Activated T-cell treated with anti-CD3 and anti-CD28 coated beads, Interleukin-2, amount 50 U/mL, for 24 hours (primary cell): ENCODE data around the gene XYLT1.

ENCODE experiments used
- DNase-seq: peaks from one replicate; pipeline ENCODE4 v3.0.0-alpha.2; 2020
- H3K27ac Mint-ChIP-seq: 2 replicates; pipeline ENCODE4 v1.8.0; 2020; ENCODE audit warnings: mild to moderate bottlenecking, mixed read lengths
- H3K27me3 Mint-ChIP-seq: 2 replicates; pipeline ENCODE4 v1.8.0; 2020; ENCODE audit warnings: mixed read lengths
- H3K36me3 Mint-ChIP-seq: 2 replicates; pipeline ENCODE4 v1.8.0; 2020; ENCODE audit warnings: low read depth, mixed read lengths
- H3K4me1 Mint-ChIP-seq: 2 replicates; pipeline ENCODE4 v1.8.0; 2020; ENCODE audit warnings: low read depth, mixed read lengths
- H3K4me3 Mint-ChIP-seq: 2 replicates; pipeline ENCODE4 v1.8.0; 2020; ENCODE audit warnings: mild to moderate bottlenecking, moderate library complexity, mixed read lengths
- H3K9me3 Mint-ChIP-seq: 2 replicates; pipeline ENCODE4 v1.8.0; 2020; ENCODE audit warnings: mixed read lengths

Gene XYLT1

DNA sequence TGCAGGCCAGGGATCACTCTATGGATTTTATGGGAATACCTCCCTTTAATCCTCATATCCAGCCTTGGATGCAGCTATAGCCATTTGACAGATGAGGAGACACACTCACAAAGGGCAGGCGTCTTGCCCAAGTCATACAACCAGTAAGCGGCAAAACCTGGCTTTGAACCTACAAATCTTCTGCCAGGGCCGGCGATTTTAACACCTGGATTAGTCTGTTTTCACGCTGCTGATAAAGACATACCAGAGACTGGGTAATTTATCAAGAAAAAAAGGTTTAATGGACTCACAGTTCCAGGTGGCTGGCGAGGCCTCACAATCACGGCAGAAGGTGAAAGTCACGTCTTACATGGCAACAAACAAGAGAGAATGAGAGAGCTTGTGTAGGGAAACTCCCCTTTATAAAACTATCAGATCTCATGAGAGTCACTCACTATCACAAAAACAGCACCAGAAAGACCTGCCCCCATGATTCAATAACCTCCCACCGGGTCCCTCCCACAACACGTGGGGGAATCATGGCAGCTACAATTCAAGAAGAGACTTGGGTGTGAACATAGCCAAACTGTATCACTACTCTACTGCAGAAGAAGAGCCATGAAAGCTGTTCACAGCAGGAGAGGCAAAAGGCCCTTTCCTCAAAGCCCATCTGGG, 67.5 kb downstream of the XYLT1 start:
- Mint-ChIP-seq H3K4me3 (no peak overlapping the region), H3K27me3 (no peaks in the 10 kb centered on the region), H3K36me3 (peaks cover 3% of the 10 kb centered on the region), H3K27ac (peak overlapping the region; percentile 6), H3K4me1 (peaks cover 28% of the 10 kb centered on the region), H3K9me3 (no peaks in the 10 kb centered on the region)
- DNase-seq: no peak

GRCh38 chr16:17397499-17397891, 73.3 kb downstream of the XYLT1 start:
- Mint-ChIP-seq H3K36me3 (no peaks in the 10 kb centered on the region), H3K4me1 (peaks cover 50% of the 10 kb centered on the region), H3K27me3 (no peaks in the 10 kb centered on the region), H3K27ac (peak overlapping the region; percentile 79), H3K4me3 (no peak overlapping the region), H3K9me3 (no peaks in the 10 kb centered on the region)
- DNase-seq: no peak

- Mint-ChIP-seq H3K4me3 (no peak overlapping the region), H3K4me1 (peaks cover 55% of the 10 kb centered on the region), H3K36me3 (no peaks in the 10 kb centered on the region), H3K27ac (peak overlapping the region; percentile 79), H3K27me3 (no peaks in the 10 kb centered on the region), H3K9me3 (no peaks in the 10 kb centered on the region)
- DNase-seq: no peak
Measured at GRCh38 chr16:17396762-17397498, 73.8 kb downstream of the XYLT1 start.

DNA sequence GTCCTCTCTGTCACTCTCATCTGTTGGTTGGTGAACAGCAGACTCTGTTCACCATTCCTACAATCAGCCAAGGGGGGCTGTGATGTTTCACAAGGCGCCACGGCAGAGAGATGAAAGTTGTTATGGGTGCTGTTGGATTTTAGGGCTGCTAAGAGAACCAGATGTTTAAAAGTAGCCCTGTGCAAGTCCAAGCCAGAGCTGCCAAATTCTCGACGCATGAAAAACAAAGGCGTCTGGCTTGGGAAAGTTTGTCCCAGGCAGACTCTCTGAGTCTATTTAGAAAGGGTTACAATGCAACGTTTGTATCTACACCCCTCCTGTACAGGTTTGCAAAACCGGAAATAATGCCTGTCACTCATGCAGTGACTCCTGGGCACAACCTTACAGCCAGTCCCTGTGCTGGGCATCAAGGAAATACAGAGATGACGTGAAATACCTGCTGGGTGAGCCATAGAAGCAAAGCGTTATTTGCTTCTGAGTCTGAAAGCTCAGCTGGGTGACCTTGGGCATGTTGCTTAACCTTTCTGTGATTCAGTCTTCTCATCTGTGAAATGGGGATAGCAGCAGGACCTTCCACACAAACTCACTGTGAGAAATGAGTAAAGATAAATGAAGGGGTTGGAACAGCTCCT, 74.8 kb downstream of the XYLT1 start:
- no peak overlapping the region for H3K4me3 Mint-ChIP-seq
- H3K27ac Mint-ChIP-seq: peak overlapping the region; percentile 33
- H3K4me1 Mint-ChIP-seq: peaks cover 56% of the 10 kb centered on the region
- no peaks in the 10 kb centered on the region for H3K27me3 Mint-ChIP-seq
- H3K36me3 Mint-ChIP-seq: no peaks in the 10 kb centered on the region
- H3K9me3 Mint-ChIP-seq: no peaks in the 10 kb centered on the region
- no peak for DNase-seq

DNA sequence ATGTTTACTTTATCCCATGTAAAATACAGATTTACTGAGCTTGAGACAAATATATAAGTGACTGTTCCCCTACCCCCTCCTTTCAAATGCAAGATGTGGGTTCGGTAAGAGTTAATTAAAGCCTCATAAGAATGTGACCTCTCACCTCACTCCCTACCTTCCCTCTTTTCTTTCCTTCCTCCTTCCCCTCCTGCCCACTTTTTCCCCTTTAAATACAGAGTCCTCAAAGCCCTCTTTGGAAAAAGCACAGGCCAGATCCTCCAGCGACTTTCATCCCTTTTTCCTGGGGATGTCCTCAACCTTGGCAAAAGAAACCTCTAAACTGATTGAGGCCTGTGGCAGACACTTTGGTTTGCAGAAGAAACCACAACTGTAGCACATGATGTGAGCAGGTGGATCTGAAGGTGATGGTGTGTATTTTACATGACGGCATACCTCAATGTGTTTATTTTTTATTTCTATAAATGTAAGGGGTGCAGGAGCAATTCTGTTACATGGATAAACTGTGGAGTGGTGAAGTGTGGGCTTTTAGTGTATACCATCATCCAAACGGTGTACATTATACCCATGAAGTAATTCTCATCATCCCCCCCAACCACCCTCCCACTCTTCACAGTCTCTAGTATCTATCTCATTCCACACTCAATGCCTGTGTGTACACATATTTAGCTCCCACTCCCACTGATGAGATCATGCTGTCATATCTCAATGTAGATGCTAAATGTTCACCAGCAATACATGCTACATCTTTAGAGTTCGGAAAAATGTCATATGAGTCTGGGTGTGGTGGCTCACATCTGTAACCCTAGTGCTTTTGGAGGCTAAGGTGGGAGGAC, 77.7 kb downstream of the XYLT1 start:
- no peaks in the 10 kb centered on the region for H3K9me3 Mint-ChIP-seq
- H3K27ac Mint-ChIP-seq: no peak overlapping the region
- no peak for DNase-seq
- peaks cover 56% of the 10 kb centered on the region for H3K4me1 Mint-ChIP-seq
- no peaks in the 10 kb centered on the region for H3K36me3 Mint-ChIP-seq
- no peak overlapping the region for H3K4me3 Mint-ChIP-seq
- no peaks in the 10 kb centered on the region for H3K27me3 Mint-ChIP-seq

DNA sequence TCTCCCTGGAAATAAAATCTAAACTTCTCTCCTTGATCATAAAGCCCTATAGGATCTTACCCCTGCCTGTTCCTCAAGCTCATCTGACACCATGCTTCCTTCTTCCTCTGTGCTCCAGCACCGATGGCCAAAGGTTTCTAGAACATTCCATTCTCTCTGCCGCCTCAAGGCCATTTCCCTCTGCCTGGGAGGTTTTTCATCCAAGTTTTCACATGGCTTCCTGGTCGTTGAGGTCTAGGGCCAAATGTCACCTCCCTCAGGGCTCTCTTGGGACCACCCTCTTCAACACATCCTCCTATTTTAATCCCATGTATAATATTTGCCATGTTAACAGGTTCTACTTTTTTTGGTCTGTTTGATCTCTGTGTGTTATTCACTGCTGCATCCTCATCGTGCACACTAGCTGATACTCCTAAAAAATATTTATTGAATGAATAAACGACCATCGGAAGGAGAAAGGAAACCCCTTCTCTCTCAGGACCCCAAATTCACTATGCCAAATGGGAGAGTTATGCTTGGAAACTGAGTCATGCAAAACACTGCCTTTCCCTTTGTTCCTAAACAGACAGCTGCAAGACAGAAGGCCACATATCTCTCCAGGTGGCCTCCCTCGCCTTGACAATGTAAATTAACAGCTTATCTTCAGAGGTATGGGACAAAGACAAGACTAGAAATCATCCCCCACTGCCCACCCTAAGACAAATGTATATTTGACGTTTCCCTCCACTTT, 78.5 kb downstream of the XYLT1 start:
- DNase-seq: no peak
- Mint-ChIP-seq H3K4me3 (no peak overlapping the region), H3K9me3 (no peaks in the 10 kb centered on the region), H3K27me3 (no peaks in the 10 kb centered on the region), H3K27ac (peak overlapping the region; percentile 30), H3K4me1 (peaks cover 54% of the 10 kb centered on the region), H3K36me3 (no peaks in the 10 kb centered on the region)

- Mint-ChIP-seq H3K4me3 (no peak overlapping the region), H3K9me3 (no peaks in the 10 kb centered on the region), H3K27ac (peak overlapping the region; percentile 30), H3K4me1 (peaks cover 49% of the 10 kb centered on the region), H3K27me3 (no peaks in the 10 kb centered on the region), H3K36me3 (no peaks in the 10 kb centered on the region)
- no peak for DNase-seq
Measured at GRCh38 chr16:17391715-17392114, 79.0 kb downstream of the XYLT1 start.

DNA sequence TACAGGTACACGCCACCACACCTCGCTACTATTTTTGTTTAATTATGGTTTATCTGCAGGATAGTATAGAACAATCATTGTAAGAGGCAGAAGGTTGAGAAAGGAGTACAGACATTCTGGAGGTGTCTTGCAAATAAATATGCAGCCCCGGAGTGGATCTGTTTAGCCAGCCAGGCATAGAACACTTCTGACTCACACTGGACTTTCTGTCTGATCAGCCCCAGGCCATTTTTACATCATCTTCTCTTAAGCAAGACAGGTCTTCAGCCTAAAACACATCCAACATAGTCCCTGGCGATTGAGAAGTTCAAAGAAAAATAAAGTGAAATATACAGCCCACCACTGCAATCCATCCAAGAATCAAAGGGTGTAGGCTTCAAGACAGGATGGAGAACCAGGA, 81.4 kb downstream of the XYLT1 start:
- Mint-ChIP-seq H3K9me3 (no peaks in the 10 kb centered on the region), H3K27ac (no peak overlapping the region), H3K4me1 (peaks cover 55% of the 10 kb centered on the region), H3K27me3 (no peaks in the 10 kb centered on the region), H3K36me3 (no peaks in the 10 kb centered on the region), H3K4me3 (no peak overlapping the region)
- no peak for DNase-seq

DNA sequence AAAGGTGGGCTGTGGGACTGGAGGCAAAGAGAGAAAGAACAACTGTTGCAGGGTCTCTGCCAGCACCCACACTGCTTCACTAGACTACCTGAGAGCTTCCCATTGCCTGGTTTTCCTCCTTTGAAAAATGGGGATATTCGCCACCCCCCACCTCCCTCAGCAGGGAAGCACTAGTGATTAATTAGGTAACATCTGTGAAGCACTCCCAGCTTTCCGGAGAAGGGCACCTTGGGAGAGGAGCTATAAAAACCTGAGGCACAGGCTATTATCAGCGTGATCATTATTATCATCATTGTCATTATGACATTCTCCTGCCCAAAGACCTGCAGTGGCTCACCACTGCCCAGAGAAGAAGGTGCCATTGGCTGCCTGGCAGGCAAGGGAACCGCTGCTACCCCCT, 83.5 kb downstream of the XYLT1 start:
- no peaks in the 10 kb centered on the region for H3K36me3 Mint-ChIP-seq
- H3K4me3 Mint-ChIP-seq: no peak overlapping the region
- DNase-seq: no peak
- no peaks in the 10 kb centered on the region for H3K9me3 Mint-ChIP-seq
- H3K27ac Mint-ChIP-seq: no peak overlapping the region
- peaks cover 59% of the 10 kb centered on the region for H3K4me1 Mint-ChIP-seq
- no peaks in the 10 kb centered on the region for H3K27me3 Mint-ChIP-seq

GRCh38 chr16:17386229-17386628, 84.5 kb downstream of the XYLT1 start:
- Mint-ChIP-seq H3K9me3 (no peaks in the 10 kb centered on the region), H3K27me3 (no peaks in the 10 kb centered on the region), H3K36me3 (no peaks in the 10 kb centered on the region), H3K4me1 (peaks cover 52% of the 10 kb centered on the region), H3K4me3 (no peak overlapping the region), H3K27ac (no peak overlapping the region)
- no peak for DNase-seq

GRCh38 chr16:17384471-17384870, 86.3 kb downstream of the XYLT1 start:
- Mint-ChIP-seq H3K4me1 (peaks cover 57% of the 10 kb centered on the region), H3K9me3 (no peaks in the 10 kb centered on the region), H3K4me3 (no peak overlapping the region), H3K27ac (no peak overlapping the region), H3K27me3 (no peaks in the 10 kb centered on the region), H3K36me3 (no peaks in the 10 kb centered on the region)
- no peak for DNase-seq

DNA sequence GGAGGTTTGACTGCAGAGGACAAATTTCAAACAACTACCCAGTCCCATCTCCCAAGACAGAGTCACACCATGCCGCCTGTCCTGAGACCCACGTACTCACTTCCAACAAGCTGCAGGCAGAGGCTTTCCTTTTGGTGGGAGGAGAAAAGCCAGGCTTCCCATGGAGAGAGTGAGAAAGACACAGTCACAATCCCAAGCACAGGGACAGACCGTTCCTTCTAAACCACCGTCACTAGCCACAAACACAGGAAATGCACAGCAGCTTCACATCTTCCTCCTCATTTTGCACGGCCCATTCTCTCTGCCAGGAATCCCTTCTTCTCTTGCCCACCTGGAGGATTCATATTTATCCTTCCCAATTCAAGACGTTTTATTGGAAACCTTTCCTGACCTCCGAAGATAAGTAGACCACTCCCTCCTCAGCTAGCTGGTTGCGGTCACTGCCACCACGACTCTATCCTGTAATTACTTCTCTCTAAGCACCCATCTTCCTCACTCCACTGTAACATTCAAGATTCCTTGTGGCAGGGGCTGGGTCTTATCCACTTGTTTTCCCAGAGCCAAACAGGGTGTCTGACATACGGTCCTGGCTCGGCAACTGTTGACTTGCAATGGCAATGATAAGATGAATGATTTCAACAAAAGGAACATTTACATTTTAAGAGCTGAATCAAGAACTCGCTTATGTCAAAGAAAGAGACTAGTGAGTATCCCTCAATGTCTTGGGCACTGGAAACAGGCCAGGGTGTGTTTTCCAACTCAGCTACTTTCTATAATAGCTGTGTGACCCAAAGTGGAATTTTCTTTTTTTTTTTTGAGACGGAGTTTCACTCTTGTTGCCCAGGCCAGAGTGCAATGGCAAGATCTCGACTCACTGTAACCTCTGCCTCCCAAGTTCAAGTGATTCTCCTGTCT, 87.6 kb downstream of the XYLT1 start:
- no peak for DNase-seq
- H3K9me3 Mint-ChIP-seq: no peaks in the 10 kb centered on the region
- peaks cover 54% of the 10 kb centered on the region for H3K4me1 Mint-ChIP-seq
- H3K4me3 Mint-ChIP-seq: no peak overlapping the region
- no peaks in the 10 kb centered on the region for H3K36me3 Mint-ChIP-seq
- H3K27me3 Mint-ChIP-seq: no peaks in the 10 kb centered on the region
- peak overlapping the region; percentile 3 for H3K27ac Mint-ChIP-seq

DNA sequence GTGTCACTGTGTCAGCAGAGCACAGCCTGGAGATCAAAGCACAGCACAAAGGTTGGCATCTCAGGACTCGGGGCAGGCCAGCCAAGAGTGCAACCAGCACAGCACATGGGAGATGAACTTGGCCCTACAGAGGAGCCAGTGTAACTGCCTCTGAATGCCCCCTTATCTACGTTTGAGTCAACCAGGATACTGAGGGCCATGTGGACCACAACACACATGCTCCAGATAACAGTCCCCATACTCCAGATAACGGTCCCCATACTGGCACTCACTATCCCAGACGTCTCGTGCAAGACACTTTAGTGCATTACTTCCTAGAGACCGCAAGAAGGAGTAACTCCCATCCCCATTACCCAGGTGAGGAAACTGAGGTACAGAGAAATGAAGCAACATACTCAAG, 88.2 kb downstream of the XYLT1 start:
- Mint-ChIP-seq H3K27ac (peak overlapping the region; percentile 34), H3K27me3 (no peaks in the 10 kb centered on the region), H3K36me3 (no peaks in the 10 kb centered on the region), H3K9me3 (no peaks in the 10 kb centered on the region), H3K4me3 (peak overlapping the region; percentile 23), H3K4me1 (peaks cover 57% of the 10 kb centered on the region)
- DNase-seq: no peak
